WTC11 (cell line): Measurements from ENCODE around the gene NCOA6.

ENCODE experiments used
- NR1H2 ChIP-seq: sonication (generic); formaldehyde crosslinking; IDR thresholded peaks from 2 replicates; pipeline ENCODE4 v1.9.0; 2021; ENCODE audit warnings: mild to moderate bottlenecking, moderate library complexity, missing genetic modification reagents
- TF ChIP-seq, protein P1 (sequence below): fragments of 200-600 bp; IDR thresholded peaks from 2 replicates; pipeline ENCODE4 v1.8.0; 2022; ENCODE audit warnings: antibody characterized with exemption
- TF ChIP-seq, protein P2 (sequence below): sonication (generic); formaldehyde crosslinking; IDR thresholded peaks from 2 replicates; pipeline ENCODE4 v1.8.1; 2023; ENCODE audit warnings: mild to moderate bottlenecking, moderate library complexity, missing genetic modification reagents

DNA sequence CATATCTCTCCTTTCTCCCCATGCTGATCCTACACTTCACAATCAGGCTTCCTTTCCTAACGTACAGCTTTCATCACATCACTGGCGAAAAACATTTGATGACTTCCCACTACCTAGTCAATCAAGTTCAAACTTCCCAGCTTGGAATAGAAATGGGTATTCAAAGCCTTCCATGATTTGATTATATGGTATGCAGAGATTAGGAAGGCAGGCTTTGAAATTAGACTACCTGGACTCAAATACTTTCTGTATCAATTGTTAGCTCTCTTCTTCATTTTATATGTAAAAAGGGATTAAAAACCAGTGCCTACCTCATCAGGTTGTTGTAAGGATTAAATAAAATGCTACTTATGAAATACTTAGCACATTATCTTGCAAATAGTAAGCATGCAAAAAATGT is 7.7 kb downstream of the NCOA6 start:
- TF ChIP-seq, protein P1, sequence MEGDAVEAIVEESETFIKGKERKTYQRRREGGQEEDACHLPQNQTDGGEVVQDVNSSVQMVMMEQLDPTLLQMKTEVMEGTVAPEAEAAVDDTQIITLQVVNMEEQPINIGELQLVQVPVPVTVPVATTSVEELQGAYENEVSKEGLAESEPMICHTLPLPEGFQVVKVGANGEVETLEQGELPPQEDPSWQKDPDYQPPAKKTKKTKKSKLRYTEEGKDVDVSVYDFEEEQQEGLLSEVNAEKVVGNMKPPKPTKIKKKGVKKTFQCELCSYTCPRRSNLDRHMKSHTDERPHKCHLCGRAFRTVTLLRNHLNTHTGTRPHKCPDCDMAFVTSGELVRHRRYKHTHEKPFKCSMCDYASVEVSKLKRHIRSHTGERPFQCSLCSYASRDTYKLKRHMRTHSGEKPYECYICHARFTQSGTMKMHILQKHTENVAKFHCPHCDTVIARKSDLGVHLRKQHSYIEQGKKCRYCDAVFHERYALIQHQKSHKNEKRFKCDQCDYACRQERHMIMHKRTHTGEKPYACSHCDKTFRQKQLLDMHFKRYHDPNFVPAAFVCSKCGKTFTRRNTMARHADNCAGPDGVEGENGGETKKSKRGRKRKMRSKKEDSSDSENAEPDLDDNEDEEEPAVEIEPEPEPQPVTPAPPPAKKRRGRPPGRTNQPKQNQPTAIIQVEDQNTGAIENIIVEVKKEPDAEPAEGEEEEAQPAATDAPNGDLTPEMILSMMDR, result no peak
- TF ChIP-seq, protein P2, sequence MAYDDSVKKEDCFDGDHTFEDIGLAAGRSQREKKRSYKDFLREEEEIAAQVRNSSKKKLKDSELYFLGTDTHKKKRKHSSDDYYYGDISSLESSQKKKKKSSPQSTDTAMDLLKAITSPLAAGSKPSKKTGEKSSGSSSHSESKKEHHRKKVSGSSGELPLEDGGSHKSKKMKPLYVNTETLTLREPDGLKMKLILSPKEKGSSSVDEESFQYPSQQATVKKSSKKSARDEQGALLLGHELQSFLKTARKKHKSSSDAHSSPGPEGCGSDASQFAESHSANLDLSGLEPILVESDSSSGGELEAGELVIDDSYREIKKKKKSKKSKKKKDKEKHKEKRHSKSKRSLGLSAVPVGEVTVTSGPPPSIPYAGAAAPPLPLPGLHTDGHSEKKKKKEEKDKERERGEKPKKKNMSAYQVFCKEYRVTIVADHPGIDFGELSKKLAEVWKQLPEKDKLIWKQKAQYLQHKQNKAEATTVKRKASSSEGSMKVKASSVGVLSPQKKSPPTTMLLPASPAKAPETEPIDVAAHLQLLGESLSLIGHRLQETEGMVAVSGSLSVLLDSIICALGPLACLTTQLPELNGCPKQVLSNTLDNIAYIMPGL (CRISPR knock-in tag), result no peak
- no peak for TF ChIP-seq NR1H2
